ENCODE results near the gene GRM7.

DNA sequence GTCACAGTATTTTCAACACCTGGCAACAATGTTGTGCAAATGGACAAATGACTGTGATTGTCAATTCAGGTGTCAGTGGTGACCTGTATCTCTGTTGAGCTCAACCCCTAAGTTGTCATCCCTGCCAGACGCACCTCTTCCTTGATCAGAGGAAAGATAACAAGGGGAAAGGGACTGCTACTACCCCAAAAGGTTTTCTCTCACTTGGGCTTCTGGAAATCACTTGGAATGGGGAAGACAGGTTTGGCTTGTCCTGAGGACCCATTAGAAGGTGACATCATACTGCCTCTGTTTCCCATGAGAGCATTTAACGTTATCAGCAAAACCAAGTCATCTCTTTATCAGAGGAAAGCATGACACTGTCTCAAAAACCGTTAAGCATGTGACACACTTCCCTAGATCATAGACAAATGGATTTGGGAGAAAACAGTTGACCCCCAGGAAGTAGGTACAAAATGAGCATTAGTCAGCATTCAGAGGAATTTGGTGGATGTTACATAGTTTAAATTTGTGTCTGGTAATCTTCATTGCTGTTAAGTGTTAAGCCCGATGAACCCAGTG lies 769.5 kb downstream of the GRM7 start:
- no peak for TF ChIP-seq CTCF (conservative IDR thresholded peaks at IDR 0.05; ENCODE audit: low read depth, low read length)
- no peak for TF ChIP-seq EZH2 (IDR thresholded peaks at IDR 0.05; ENCODE audit: borderline replicate concordance, low read depth, low read length, poor library complexity, severe bottlenecking)

All from A673 (cell line).